GM10847 (cell line): ENCODE data around the gene KIF1B.

Experiments
- POLR2A ChIP-seq: IDR thresholded peaks from 2 replicates; pipeline ENCODE4 v1.6.1; 2011; ENCODE audit not compliant: insufficient read length; ENCODE audit errors: extremely low read depth

The KIF1B gene

GRCh38 chr1:10249808-10250457 is 39.6 kb downstream of the KIF1B start:
- TF ChIP-seq POLR2A = no peak

GRCh38 chr1:10250663-10251062 is 40.3 kb downstream of the KIF1B start:
- TF ChIP-seq POLR2A = no peak

- no peak for TF ChIP-seq POLR2A
Measured at GRCh38 chr1:10252508-10252907, 42.1 kb downstream of the KIF1B start.

- TF ChIP-seq POLR2A = no peak
Measured at GRCh38 chr1:10253149-10253548, 42.8 kb downstream of the KIF1B start.

GRCh38 chr1:10253755-10254154 is 43.4 kb downstream of the KIF1B start:
- no peak for TF ChIP-seq POLR2A

- TF ChIP-seq POLR2A = no peak
Measured at GRCh38 chr1:10257851-10258250, 47.5 kb downstream of the KIF1B start.

- TF ChIP-seq POLR2A = no peak
Measured at GRCh38 chr1:10263450-10264082, 53.2 kb downstream of the KIF1B start.

GRCh38 chr1:10265027-10265426 is 54.7 kb downstream of the KIF1B start:
- no peak for TF ChIP-seq POLR2A

- TF ChIP-seq POLR2A = no peak
Measured at GRCh38 chr1:10265900-10266299, 55.5 kb downstream of the KIF1B start.

- no peak for TF ChIP-seq POLR2A
Measured at GRCh38 chr1:10267319-10267718, 56.9 kb downstream of the KIF1B start.

- TF ChIP-seq POLR2A = no peak
Measured at GRCh38 chr1:10267921-10268320, 57.6 kb downstream of the KIF1B start.

- TF ChIP-seq POLR2A = no peak
Measured at GRCh38 chr1:10271090-10271489, 60.7 kb downstream of the KIF1B start.

GRCh38 chr1:10271869-10272268 is 61.5 kb downstream of the KIF1B start:
- TF ChIP-seq POLR2A = no peak

GRCh38 chr1:10272274-10272673 is 61.9 kb downstream of the KIF1B start:
- no peak for TF ChIP-seq POLR2A

- no peak for TF ChIP-seq POLR2A
Measured at GRCh38 chr1:10278880-10279279, 68.5 kb downstream of the KIF1B start.

- no peak for TF ChIP-seq POLR2A
Measured at GRCh38 chr1:10280439-10281350, 70.3 kb downstream of the KIF1B start.
